Ovary (tissue), 9 donors: ENCODE results near the gene GPR137C. TPM values are rescaled to one million over a fixed set of nuclear protein-coding genes. Genes with fewer than 3 reads are reported as not detected.
"Not testable (repeated sequence)": the region's sequence is repeated elsewhere in the genome, so short reads cannot be mapped to it uniquely, and the experiment has no call there.

Experiments used
- DNase-seq, 5 donors: peaks; one replicate each; pipeline ENCODE4 v3.0.0-alpha.2; 2019 to 2020
- H3K27ac ChIP-seq, 2 donors: fragments of 200-600 bp; one replicate each; pipeline versions ENCODE4 v1.5.1 to v1.8.0; 2019 to 2022
- H3K27me3 ChIP-seq: fragments of 200-600 bp; one replicate; pipeline ENCODE4 v1.8.0; 2022
- H3K36me3 ChIP-seq: fragments of 200-600 bp; sonication (generic); one replicate; pipeline ENCODE4 v1.5.1; 2019
- H3K4me1 ChIP-seq: one replicate; pipeline ENCODE4 v1.8.1; 2013; ENCODE audit warnings: mild to moderate bottlenecking, moderate library complexity; ENCODE audit not compliant: insufficient read depth
- H3K4me3 ChIP-seq: fragments of 200-600 bp; sonication (generic); one replicate; pipeline ENCODE4 v1.5.1; 2017
- H3K9me3 ChIP-seq, 2 donors: fragments of 200-600 bp in 1 of 2; sonication (generic) in 1 of 2; one replicate each; pipeline versions ENCODE4 v1.5.1 to v1.8.1; 2013 to 2019; ENCODE audit warnings: mild to moderate bottlenecking in 1 of 2, moderate library complexity in 1 of 2
- CTCF ChIP-seq, 3 donors: fragments of 450-650 bp in 2 of 3; fragments of 200-600 bp in 1 of 3; IDR thresholded peaks; one replicate each; pipeline versions ENCODE4 v1.5.1 to v1.8.0; 2016 to 2022; ENCODE audit warnings: antibody characterized with exemption in 3 of 3, mild to moderate bottlenecking in 1 of 3
- EP300 ChIP-seq: sonication (generic); formaldehyde crosslinking; IDR thresholded peaks from one replicate; pipeline ENCODE4 v1.6.1; 2017; ENCODE audit warnings: antibody characterized with exemption
- POLR2A ChIP-seq: fragments of 450-650 bp; IDR thresholded peaks from one replicate; pipeline ENCODE4 v1.6.1; 2017; ENCODE audit warnings: antibody characterized with exemption, mild to moderate bottlenecking, moderate library complexity
- WGBS, 3 donors: extraction: QIAGEN DNeasy Blood & Tissue Kit in 1 of 3; methylation state at CpG; one replicate each; pipeline versions ENCODE4 v1.1.5 to v1.1.7; 2013 to 2017; 5-methylcytosine and 5-hydroxymethylcytosine counted together
- intact Hi-C, 4 donors: fragments of 100-400 bp; cut with DNase I; formaldehyde crosslinking; loops; one replicate each; pipeline versions ENCODE4 v1.11.0 to v1.15.1; 2022 to 2023
- polyA plus RNA-seq, 2 donors: library from polyadenylated mRNA; stranded (reverse); fragments of 200-250 nt in 1 of 2; fragments of 350-450 nt in 1 of 2; fragmentation: Illumina TruSeq in 1 of 2; extraction: RNeasy Lipid Tissue Mini Kit (QIAGEN cat#74804) in 1 of 2; gene quantifications; one replicate each; pipeline ENCODE4 v1.2.3, GENCODE V29; 2013 to 2014
- total RNA-seq, 7 donors: library from RNA; depleted of rRNA in 2 of 7; stranded (reverse); fragments of >200 nt in 2 of 7; fragmentation: NEBNext Ultra II Directional in 3 of 7; extraction: Animal tissue kit (Norgen Biotek cat#: 25700) in 3 of 7; gene quantifications; one replicate each; pipeline versions ENCODE4 v1.1.0 to v1.2.4, GENCODE V29; 2016 to 2023
- donor health status: DM: no; HTN: no; CAD: no; lungs with moderate emphysema.
- donor health status: DM: no; HTN: no; CAD: no.
- donor health status: Bipolar disorder and iron deficiency.
- donor health status: DM: yes; HTN: yes; CAD: no.
- donor health status: DM: no; HTN: no; CAD: no.
- donor health status: DM: yes; HTN: yes; CAD: no.

GPR137C gene
- total and polyA plus RNA-seq, 9 donors, result 0.43 to 1.0 (median 0.50) TPM

DNA sequence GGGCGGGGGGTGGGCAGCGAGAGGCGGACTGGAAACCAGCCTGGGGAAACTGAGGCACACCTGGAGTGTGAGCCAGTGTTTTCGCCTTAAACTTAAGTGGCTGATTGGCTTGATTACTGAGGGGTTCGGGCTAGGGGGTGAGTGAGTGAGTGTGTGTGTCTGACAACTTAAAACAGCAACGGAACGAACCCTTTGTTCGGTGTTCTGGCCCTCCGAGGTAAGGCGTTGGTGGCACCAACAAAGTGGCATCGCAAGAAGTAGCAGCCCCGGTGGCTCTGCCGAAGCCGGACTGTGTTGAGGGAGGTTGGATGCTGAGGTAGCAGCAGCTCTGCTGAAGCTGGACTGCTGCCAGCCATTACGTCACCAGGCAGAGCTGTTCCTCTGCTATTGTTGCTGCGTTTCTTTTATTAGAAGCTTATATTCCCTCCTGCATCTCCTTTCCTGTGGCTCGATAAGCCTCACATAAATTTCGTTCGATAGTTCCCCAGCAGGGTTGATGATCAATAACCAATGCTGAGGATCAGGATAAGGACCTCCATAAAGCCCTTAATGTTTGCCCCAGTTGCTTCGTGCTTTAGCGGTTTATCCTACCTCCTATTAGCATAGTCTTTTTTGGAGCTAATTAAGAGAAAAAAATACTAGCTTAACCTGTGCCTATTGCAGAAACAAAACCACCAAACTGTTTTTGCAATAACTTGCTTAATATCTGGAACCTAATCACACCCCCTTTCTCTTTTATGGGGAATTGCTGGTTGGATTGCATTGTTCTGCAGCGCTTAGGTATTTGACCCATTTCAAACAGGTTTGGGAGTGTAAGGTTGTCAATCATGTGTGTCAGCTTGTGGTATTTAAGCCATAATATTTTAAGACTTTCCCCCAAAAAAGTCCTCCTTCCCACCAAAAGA is 1.3 kb downstream of the GPR137C start:
- H3K36me3 ChIP-seq, result no peaks in the 10 kb centered on the region
- H3K27me3 ChIP-seq, result no peaks in the 10 kb centered on the region
- intact Hi-C loops, result no loop called here
- no peaks in the 10 kb centered on the region for H3K9me3 ChIP-seq
- H3K4me3 ChIP-seq, result peak overlapping the region; percentile 69
- DNase-seq, result peak; percentile 89 to 93 (median 91)
- no peak overlapping the region for H3K27ac ChIP-seq
- no peaks in the 10 kb centered on the region for H3K4me1 ChIP-seq
- peak in 1 of 3 donors; percentile 14 for TF ChIP-seq CTCF (IDR thresholded peaks at IDR 0.05)
- TF ChIP-seq EP300, result no peak
- 6 to 8% (median 6%) methylated on average over 22 of the region's 22 CpGs for WGBS, 3 donors

DNA sequence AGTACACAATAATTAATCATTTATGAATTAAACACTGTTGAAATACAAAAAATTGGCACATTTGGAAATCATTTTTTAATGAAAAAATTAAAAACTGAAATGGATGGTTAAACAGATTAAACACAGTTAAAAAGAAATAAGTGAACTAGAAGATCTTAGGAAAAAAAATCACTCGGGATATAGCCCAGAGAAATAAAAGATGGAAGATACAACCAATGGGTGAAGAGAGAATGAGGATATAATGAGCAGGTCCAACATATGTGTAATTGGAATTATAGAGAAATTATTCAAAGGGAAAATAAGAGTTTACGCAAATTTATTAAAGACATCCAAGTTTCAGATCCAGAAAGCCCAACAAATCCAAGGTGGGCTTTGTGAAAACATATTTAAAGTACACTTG is 6.1 kb downstream of the GPR137C start:
- Histone ChIP-seq H3K9me3 (no peaks in the 10 kb centered on the region), H3K27me3 (no peaks in the 10 kb centered on the region), H3K27ac (no peak overlapping the region), H3K4me1 (no peaks in the 10 kb centered on the region), H3K4me3 (no peak overlapping the region), H3K36me3 (no peaks in the 10 kb centered on the region)
- TF ChIP-seq EP300 (no peak), CTCF (IDR thresholded peaks at IDR 0.05) (no peak), POLR2A (no peak)
- 96 to 97% (median 96%) methylated on average over 2 of the region's 2 CpGs for WGBS, 3 donors
- DNase-seq, result no peak
- intact Hi-C loops, result no loop called here

DNA sequence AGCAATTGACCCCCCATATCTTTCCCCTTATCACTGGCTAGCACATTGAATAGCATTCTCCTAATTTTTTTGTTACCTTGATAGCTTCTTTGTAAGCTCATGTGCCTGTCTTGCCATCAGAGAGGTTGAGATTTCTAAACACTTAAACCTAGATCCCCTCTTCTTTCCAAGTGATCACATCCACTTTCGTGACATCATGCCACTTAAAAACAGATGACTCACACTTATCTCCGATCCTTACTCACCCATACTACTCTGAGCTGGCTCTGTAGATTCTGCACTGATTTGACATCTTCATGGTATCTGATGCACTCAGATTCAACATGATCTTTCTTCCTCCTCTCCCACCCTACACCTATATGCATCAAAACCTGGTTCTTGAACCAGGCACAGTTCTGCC is 10.5 kb downstream of the GPR137C start:
- Histone ChIP-seq H3K9me3 (no peaks in the 10 kb centered on the region), H3K27ac (no peak overlapping the region), H3K27me3 (no peaks in the 10 kb centered on the region), H3K4me3 (no peak overlapping the region), H3K36me3 (no peaks in the 10 kb centered on the region), H3K4me1 (no peaks in the 10 kb centered on the region)
- 94 to 97% (median 94%) methylated on average over 2 of the region's 2 CpGs for WGBS, 3 donors
- intact Hi-C loops, result no loop called here
- TF ChIP-seq POLR2A (no peak), EP300 (no peak), CTCF (IDR thresholded peaks at IDR 0.05) (no peak)
- no peak for DNase-seq

GRCh38 chr14:52568454-52568853 is 15.8 kb downstream of the GPR137C start:
- H3K27ac ChIP-seq, H3K4me1 ChIP-seq, H3K36me3 ChIP-seq, DNase-seq, H3K4me3 ChIP-seq, H3K27me3 ChIP-seq, H3K9me3 ChIP-seq, intact Hi-C loops: not testable (repeated sequence)
- WGBS, 3 donors, result 86 to 97% (median 96%) methylated on average over 7 of the region's 7 CpGs

DNA sequence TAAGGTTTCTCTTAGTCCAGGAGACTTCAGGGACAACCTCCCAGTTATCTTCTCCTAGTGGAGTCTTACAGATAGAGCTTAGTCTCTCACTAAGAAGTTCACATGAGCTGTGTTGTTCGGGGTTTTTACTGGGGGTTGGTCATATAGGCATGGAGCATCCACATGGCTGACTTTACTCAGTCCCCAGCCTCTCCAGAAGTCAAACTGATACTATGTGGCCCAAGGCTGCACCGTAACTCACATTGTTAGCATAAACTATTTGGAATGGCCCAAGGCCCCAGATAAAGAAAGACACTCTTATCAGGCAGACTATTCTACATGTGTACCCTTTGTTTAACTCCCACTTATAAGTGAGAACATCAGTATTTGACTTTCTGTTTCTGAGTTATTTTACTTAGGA is 23.2 kb downstream of the GPR137C start:
- H3K4me3 ChIP-seq, result no peak overlapping the region
- WGBS, 3 donors, result 72 to 84% (median 73%) methylated on average over 2 of the region's 2 CpGs
- no peak for TF ChIP-seq POLR2A
- no peak for TF ChIP-seq CTCF (IDR thresholded peaks at IDR 0.05)
- no peak for TF ChIP-seq EP300
- DNase-seq, result no peak
- H3K27ac ChIP-seq, result no peak overlapping the region
- no peaks in the 10 kb centered on the region for H3K4me1 ChIP-seq
- H3K36me3 ChIP-seq, result no peaks in the 10 kb centered on the region
- intact Hi-C loops, result no loop called here
- no peaks in the 10 kb centered on the region for H3K27me3 ChIP-seq
- no peaks in the 10 kb centered on the region for H3K9me3 ChIP-seq
